Measurements from ENCODE around the gene POMP.
A peak's percentile ranks its signal among the peaks of the same experiment; 100 is the strongest.

The POMP gene

GRCh38 chr13:28655561-28655960 lies 3.4 kb upstream of the POMP start:
- no peak for DNase-seq (ENCODE audit: extremely low read depth, low read depth)
- TF ChIP-seq CTCF (IDR thresholded peaks at IDR 0.05; ENCODE audit: low read depth, low read length): no peak

- DNase-seq (ENCODE audit: extremely low read depth, low read depth): no peak
- peak; percentile 18 for TF ChIP-seq CTCF (IDR thresholded peaks at IDR 0.05; ENCODE audit: low read depth, low read length)
Observed at GRCh38 chr13:28657784-28658538, 969 bp upstream of the POMP start.

GRCh38 chr13:28658539-28658795 lies 463 bp upstream of the POMP start:
- DNase-seq (ENCODE audit: extremely low read depth, low read depth): no peak
- TF ChIP-seq CTCF (IDR thresholded peaks at IDR 0.05; ENCODE audit: low read depth, low read length): no peak

DNA sequence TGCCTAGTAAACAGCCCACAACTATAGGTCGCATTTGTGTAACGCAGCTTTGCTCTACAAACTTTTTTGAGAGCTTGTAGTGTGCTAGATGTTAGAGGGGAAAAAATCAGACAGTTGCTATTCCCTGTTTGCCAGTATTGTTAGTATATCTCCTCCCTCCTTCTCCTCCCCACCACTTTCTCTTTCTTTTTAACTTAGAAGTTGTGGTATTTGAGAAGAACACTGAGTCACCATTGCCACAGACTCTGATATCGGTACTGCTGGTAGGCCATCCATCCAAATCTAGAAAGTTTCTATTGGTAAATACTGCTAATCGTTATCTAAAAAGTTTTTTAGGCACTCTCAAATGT lies 666 bp downstream of the POMP start:
- no peak for DNase-seq (ENCODE audit: extremely low read depth, low read depth)
- no peak for TF ChIP-seq CTCF (IDR thresholded peaks at IDR 0.05; ENCODE audit: low read depth, low read length)

DNA sequence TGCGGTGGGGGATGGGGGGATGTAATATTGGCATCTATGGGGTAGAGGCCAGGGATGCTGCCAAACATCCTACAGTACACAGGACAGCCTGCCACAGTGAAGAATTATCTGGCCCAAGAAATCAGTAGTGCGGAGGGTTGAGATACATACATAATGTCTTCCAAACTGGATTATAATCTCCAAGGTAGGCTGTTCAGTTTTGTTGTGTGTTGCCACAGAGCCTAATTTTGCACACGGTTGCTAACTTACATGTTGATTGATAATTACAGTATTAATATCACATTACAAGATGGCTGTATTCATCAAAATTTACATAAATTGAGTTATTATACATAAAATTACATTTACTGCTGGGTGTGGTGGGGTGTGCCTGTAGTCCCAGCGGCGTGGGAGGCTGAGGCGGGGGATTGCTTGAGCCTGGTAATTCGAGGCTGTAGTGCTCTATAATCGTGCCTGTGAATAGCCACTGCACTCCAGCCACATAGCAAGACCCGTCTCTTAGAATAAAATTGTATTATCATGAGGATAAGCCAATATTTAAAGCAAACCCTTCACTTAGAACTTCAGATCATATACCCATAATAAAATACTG lies 8.1 kb downstream of the POMP start:
- no peak for TF ChIP-seq CTCF (IDR thresholded peaks at IDR 0.05; ENCODE audit: low read depth, low read length)
- no peak for DNase-seq (ENCODE audit: extremely low read depth, low read depth)

- no peak for DNase-seq (ENCODE audit: extremely low read depth, low read depth)
- TF ChIP-seq CTCF (IDR thresholded peaks at IDR 0.05; ENCODE audit: low read depth, low read length): no peak
Observed at GRCh38 chr13:28671126-28671792, 12.3 kb downstream of the POMP start.

GRCh38 chr13:28678809-28679208 lies 19.9 kb downstream of the POMP start:
- no peak for DNase-seq (ENCODE audit: extremely low read depth, low read depth)

More at GRCh38 chr13:28678809-28679208, 19.9 kb downstream of the POMP start:
- peak; percentile 20 for TF ChIP-seq CTCF (IDR thresholded peaks at IDR 0.05; ENCODE audit: low read depth, low read length)

Measured in AG09319 (cell line).